ENCODE data around the gene NEDD4. TPM values are rescaled to one million over a fixed set of nuclear protein-coding genes. Genes with fewer than 3 reads are reported as not detected.
A peak's percentile ranks its signal among the peaks of the same experiment; 100 is the strongest.

The NEDD4 gene
- total RNA-seq, 1 experiment from 2014 or later: 57.7 TPM

- intact Hi-C loops (cut with micrococcal nuclease): no loop called here
- no peaks in the 10 kb centered on the region for H3K36me3 Mint-ChIP-seq (ENCODE audit: insufficient read depth, unreplicated experiment)
- no TSS peak for BruUV-seq (replicated peaks)
- no peak overlapping the region for H3K4me3 Mint-ChIP-seq (ENCODE audit: unreplicated experiment)
- no peaks in the 10 kb centered on the region for H3K9me3 Mint-ChIP-seq (ENCODE audit: unreplicated experiment)
- ChIA-PET POLR2A (no interaction called here), CTCF (interaction anchor here (0.6 to 5.4 kb wide), 7 partner anchors 10 to 517 kb away, joined by 3 to 79 read pairs (median 4); no protein-coding TSS in a partner anchor)
- no peak overlapping the region for H3K27ac Mint-ChIP-seq (ENCODE audit: low read depth, unreplicated experiment)
- TF ChIP-seq CTCF (IDR thresholded peaks at IDR 0.05; ENCODE audit: unreplicated experiment): no peak
- H3K27me3 Mint-ChIP-seq (ENCODE audit: insufficient read depth, unreplicated experiment): no peaks in the 10 kb centered on the region
- no peak for DNase-seq (ENCODE audit: unreplicated experiment)
- H3K4me1 Mint-ChIP-seq (ENCODE audit: insufficient read depth, unreplicated experiment): no peaks in the 10 kb centered on the region
Measured at GRCh38 chr15:55802600-55803376, 190.6 kb downstream of the NEDD4 start.

DNA sequence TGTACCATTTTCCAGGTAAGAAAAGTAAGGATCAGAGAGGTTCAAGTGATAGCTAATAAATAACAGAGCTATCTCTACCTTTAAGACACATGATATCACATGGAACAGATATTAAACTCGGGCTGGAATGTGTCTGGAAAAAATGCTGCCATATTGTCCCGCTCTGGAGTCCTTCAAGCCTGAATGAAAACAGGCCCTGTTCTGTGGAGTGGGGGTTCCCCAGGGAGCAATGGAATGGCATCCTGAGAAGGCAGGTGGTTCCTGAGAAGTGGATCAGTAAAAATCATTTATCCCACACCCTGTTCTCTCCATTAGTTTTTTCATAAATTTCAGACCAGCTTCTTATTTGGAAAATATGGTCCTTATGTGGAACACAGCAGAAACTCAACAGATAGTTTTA lies 193.2 kb downstream of the NEDD4 start:
- POLR2A ChIA-PET: no interaction called here
- intact Hi-C loops (cut with micrococcal nuclease): no loop called here
- no peak overlapping the region for H3K4me3 Mint-ChIP-seq (ENCODE audit: unreplicated experiment)

DNA sequence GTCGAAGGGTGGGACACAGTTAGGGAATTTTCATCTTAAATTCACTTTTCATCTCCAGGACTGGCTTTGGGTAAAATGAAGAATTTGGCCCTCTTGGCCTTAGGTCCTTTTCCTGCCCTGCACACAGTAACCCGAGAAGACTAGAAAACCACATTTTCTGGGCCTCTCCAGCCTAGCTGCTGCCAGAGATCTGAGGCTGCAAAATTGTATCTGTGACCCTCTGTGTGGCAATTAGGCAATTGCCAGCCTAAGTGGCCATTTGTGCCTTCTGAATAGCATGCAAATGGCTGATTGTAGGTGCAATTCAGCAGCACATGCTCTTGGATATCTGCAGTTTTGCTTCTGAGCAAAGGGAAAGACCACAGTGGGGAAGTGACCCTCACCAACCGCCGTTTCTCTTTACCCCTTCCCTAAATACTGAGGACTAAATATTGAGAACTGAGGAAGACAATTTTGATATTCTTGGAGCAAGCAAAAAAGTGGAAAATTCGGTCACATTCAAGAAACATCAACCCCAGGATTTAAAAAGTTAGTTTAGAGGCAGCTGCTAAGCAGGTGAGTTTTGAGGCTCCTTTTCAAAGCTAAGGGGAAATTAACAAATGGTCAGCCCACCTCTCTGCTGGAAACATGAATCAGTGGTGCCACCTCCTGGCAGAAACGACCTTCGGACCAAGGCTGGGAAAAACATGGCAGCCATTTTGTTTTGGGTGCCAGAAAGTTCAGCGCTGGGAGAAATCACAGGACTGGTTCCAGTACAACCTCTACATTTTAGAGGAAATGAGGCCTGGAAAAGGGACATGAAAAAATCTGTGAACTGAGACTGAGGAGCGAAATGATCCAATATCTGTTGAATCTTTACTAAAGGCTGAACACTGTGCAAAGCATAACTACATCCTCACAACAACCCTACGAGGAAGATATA lies 193.9 kb downstream of the NEDD4 start:
- ChIA-PET CTCF (interaction anchor here (0.6 to 5.4 kb wide), 19 partner anchors 9 to 403 kb away, joined by 3 to 79 read pairs (median 4); no protein-coding TSS in a partner anchor), POLR2A (interaction anchor here (0.9 kb wide), 1 partner anchor 145 kb away, joined by 3 read pairs; no protein-coding TSS in a partner anchor)
- Mint-ChIP-seq H3K27ac (ENCODE audit: low read depth, unreplicated experiment) (no peak overlapping the region), H3K4me3 (ENCODE audit: unreplicated experiment) (no peak overlapping the region), H3K4me1 (ENCODE audit: insufficient read depth, unreplicated experiment) (peaks cover 13% of the 10 kb centered on the region), H3K27me3 (ENCODE audit: insufficient read depth, unreplicated experiment) (no peaks in the 10 kb centered on the region), H3K9me3 (ENCODE audit: unreplicated experiment) (no peaks in the 10 kb centered on the region), H3K36me3 (ENCODE audit: insufficient read depth, unreplicated experiment) (no peaks in the 10 kb centered on the region)
- peak; percentile 65 for TF ChIP-seq CTCF (IDR thresholded peaks at IDR 0.05; ENCODE audit: unreplicated experiment)
- intact Hi-C loops (cut with micrococcal nuclease): loop anchor here (1.0 kb wide), 1 partner anchor 151 kb away; no protein-coding TSS in a partner anchor
- DNase-seq (ENCODE audit: unreplicated experiment): peak; percentile 71
- no TSS peak for BruUV-seq (replicated peaks)

More for the DNA sequence above, 193.2 kb downstream of the NEDD4 start:
- Mint-ChIP-seq H3K27ac (ENCODE audit: low read depth, unreplicated experiment) (no peak overlapping the region), H3K27me3 (ENCODE audit: insufficient read depth, unreplicated experiment) (no peaks in the 10 kb centered on the region), H3K4me1 (ENCODE audit: insufficient read depth, unreplicated experiment) (peaks cover 13% of the 10 kb centered on the region), H3K9me3 (ENCODE audit: unreplicated experiment) (no peaks in the 10 kb centered on the region), H3K36me3 (ENCODE audit: insufficient read depth, unreplicated experiment) (no peaks in the 10 kb centered on the region)
- BruUV-seq (replicated peaks): no TSS peak
- no peak for DNase-seq (ENCODE audit: unreplicated experiment)
- TF ChIP-seq CTCF (IDR thresholded peaks at IDR 0.05; ENCODE audit: unreplicated experiment): no peak
- CTCF ChIA-PET: interaction anchor here (0.6 to 5.4 kb wide), 13 partner anchors 9 to 403 kb away, joined by 3 to 79 read pairs (median 4); no protein-coding TSS in a partner anchor
